22Rv1 (cell line): Measurements from ENCODE around the gene NCOA4.
A peak's percentile ranks its signal among the peaks of the same experiment; 100 is the strongest.

Source experiments
- H3K27ac ChIP-seq: fragments of 450-650 bp; 2 replicates; pipeline ENCODE4 v1.5.1; 2017
- ZFX ChIP-seq: fragments of 450-650 bp; IDR thresholded peaks from 2 replicates; pipeline ENCODE4 v1.6.1; 2017; ENCODE audit warnings: antibody characterized with exemption, borderline replicate concordance
- TF ChIP-seq, protein P1 (sequence below): fragments of 450-650 bp; IDR thresholded peaks from 2 replicates; pipeline ENCODE4 v1.5.1; 2017; ENCODE audit warnings: mild to moderate bottlenecking

Gene NCOA4

DNA sequence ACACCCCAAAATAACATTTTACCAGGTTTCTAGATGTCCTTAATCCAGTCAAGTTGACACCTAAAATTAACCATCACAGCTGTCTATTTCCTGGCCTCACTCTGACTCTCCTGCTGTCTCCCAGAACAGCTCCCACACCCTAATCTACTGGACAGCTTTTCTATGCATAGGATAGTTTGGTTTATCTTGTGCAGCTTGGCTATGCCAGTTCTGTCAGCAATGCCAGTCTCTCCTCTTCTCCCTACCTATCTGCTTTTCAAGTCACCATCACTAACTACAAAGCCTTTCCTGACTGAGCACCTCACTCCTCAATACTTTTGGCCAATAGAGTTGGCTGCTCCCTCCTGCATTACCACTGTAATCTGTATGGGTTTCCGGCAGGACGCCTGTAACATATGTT, 5.0 kb downstream of the NCOA4 start:
- TF ChIP-seq, protein P1, sequence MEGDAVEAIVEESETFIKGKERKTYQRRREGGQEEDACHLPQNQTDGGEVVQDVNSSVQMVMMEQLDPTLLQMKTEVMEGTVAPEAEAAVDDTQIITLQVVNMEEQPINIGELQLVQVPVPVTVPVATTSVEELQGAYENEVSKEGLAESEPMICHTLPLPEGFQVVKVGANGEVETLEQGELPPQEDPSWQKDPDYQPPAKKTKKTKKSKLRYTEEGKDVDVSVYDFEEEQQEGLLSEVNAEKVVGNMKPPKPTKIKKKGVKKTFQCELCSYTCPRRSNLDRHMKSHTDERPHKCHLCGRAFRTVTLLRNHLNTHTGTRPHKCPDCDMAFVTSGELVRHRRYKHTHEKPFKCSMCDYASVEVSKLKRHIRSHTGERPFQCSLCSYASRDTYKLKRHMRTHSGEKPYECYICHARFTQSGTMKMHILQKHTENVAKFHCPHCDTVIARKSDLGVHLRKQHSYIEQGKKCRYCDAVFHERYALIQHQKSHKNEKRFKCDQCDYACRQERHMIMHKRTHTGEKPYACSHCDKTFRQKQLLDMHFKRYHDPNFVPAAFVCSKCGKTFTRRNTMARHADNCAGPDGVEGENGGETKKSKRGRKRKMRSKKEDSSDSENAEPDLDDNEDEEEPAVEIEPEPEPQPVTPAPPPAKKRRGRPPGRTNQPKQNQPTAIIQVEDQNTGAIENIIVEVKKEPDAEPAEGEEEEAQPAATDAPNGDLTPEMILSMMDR: no peak
- no peak for TF ChIP-seq ZFX
- H3K27ac ChIP-seq: no peak overlapping the region

DNA sequence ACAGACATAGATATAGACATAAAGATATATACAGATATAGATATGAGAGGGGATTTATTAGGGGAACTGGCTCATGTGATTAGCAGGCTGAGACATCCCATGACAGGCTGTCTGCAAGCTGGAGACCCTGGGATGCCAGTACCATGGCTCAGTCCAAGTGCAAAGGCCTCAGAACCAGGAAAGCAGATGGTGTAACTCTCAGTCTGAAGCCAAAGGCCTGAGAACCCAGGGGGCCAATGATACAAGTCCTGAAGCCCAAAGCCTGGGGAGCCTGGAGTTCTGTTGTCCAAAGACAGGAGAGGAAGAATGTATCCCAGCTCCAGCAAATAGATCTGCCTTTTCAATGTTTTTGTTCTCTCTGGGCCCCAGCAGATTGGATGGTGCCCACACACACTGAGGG, 5.5 kb downstream of the NCOA4 start:
- no peak overlapping the region for H3K27ac ChIP-seq
- no peak for TF ChIP-seq ZFX
- TF ChIP-seq, protein P1: no peak

DNA sequence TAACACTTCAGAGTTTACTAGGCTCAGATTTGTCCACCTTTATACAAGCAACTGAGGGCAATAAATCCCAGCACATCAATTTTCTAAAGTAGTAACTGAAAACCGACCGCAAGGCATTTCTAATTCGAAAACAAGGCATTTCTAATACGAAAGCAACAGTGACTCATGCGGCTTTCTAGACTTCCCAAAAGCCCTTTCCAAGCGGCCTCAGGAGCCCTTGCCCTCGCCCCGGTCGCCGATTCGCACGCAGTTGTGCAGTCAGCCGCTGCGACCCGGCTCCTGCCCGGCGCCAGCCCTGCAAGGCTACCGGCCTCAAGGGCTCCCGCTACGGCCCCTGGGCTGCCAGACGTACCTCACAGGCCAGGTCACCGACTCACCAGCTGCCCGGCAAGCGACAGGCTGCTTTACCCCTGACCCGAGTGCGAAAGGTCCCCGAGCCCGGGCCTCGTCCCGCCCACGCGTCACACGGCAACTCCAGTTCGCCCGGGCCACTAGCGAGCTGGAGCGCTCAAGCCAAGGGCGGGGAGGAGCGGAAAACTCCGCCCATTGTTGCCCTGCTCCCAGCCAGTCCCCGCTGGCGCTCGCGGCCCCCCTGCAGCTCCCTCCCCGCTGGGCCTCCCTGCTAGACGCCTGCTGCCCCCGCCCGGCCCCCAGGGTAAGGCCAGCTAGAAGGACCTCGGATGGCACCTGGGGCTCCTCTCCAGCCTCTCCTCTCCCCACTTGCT, 7.3 kb downstream of the NCOA4 start:
- no peak for TF ChIP-seq ZFX
- TF ChIP-seq, protein P1: peak; percentile 41
- H3K27ac ChIP-seq: peak overlapping the region; percentile 18

DNA sequence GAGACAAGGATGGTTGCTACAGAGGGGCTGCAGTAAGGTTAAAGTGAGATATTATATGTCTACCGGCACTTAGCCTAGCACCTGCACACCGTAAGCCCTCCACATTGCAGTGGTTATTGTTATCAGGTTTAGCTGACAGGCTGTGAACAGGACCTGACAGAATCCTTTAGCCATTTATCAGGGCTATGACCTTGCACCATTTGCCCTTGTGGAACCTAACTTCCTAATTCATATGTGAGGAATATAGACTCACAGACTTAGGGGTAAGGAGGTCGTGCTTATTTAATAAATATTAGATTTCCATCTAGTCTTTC, 10.1 kb downstream of the NCOA4 start:
- no peak overlapping the region for H3K27ac ChIP-seq
- TF ChIP-seq, protein P1: no peak
- TF ChIP-seq ZFX: no peak

DNA sequence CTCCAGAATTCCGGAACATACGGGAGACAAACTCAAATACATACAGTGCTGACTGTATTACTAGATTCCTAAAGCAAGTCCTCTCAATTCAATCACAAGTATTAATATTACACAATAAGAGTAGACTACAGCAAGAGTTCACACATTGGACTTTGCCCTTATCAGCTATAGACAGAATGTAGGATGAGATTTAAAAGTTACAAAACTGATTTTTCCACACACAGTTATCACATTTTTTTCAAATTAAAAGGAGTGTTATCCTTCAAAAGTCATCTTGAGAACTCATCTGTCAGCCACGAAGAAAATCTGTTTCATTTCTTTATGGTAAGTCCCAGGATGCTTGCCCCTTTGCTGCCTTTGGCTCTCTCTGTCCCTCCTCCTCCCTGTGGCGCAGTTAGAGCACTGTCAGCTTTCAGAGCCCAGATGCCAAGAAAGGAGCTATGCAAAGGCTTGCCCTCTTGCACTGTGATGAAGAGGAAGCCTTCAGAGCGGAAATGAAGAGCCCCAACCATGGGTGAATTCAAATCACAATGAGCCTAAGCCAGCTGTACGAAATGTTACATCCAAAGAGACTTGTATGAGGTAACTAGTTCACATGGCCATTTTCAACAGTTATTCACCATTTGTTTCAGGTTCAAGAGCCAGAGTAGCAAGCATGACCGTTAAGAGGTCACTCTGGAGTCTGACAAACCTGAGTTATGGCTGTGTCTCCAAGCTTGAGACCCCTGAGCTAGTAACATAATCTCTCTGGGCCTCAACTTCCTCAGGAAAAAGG, 10.7 kb downstream of the NCOA4 start:
- H3K27ac ChIP-seq: no peak overlapping the region
- TF ChIP-seq, protein P1: no peak
- TF ChIP-seq ZFX: no peak

DNA sequence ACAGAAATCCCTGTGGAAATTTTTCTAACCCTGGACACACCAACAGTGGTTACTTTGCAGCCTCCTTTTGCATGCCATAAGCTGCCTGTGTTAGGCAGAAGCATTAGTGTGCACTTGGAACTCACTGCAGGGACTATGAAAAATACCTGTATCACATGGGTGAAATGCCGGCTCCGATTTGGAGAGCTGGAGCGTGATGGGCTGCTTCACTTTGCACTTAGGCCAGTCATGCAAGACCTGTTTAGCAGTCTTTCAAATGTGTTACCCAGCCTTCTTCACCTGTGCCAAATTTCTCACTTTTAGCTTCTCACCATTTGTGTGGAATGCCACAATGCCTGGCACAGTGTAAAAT, 11.3 kb downstream of the NCOA4 start:
- H3K27ac ChIP-seq: no peak overlapping the region
- TF ChIP-seq ZFX: no peak
- TF ChIP-seq, protein P1: no peak

DNA sequence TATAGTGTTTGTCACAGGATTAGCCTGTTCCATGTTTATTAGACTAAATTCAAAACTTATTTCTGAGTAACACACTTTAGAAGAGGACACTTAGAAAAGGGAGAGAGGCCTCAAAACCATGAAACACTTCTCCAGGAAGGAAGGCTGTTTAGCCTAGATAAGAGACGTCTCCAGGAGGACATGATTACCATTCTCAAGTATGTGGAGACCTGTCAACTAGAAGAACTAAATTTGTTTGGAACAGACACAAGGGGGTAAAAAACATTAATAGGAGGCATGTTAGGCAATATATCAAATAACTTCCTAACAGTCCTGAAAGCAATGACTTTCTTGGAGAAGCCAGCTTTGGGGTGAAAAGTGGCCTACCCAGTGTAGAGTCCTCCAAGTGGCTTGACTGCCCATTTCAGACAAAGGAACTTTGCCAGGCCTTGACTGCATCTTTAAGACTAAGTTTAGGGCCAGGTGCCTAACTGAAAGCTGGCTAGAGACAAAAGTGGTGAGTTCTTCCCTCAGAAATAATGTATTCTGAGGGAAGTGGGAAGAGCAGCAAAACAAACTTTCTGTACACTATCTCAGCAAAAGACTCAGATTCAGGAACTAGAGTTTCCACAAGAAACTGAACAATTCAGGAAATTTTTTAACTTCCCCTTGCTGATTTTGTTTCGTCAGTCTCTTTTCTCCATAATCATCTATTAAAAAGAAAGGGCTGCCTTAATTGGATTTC, 11.8 kb downstream of the NCOA4 start:
- TF ChIP-seq, protein P1: no peak
- TF ChIP-seq ZFX: no peak
- H3K27ac ChIP-seq: no peak overlapping the region
